IMR-90 (cell line): Measurements from ENCODE around the gene TDRD7. TPM values are rescaled to one million over a fixed set of nuclear protein-coding genes. Genes with fewer than 3 reads are reported as not detected.
A peak's percentile ranks its signal among the peaks of the same experiment; 100 is the strongest.

Experiments
- ATAC-seq: fragments of 200-7000 bp; cut with Tn5 transposase; 2 replicates; pipeline ENCODE4 v1.9.1; 2020; ENCODE audit warnings: low read depth, mild to moderate bottlenecking, moderate library complexity
- BruUV-seq: library from RNA; stranded (reverse); fragments of 400-500 nt; replicated peaks from 2 replicates; lab custom pipeline; 2021; lab: Mats Ljungman, UMichigan
- CTCF ChIA-PET: fragments of 300-600 bp; formaldehyde crosslinking; extraction: SDS; loops from one replicate; lab custom pipeline; 2021; ENCODE audit warnings: antibody characterized with exemption; lab: Yijun Ruan, JAX
- POLR2A ChIA-PET: fragments of 300-600 bp; sonication (Branson Sonifier 250); formaldehyde crosslinking; loops from one replicate; lab custom pipeline; 2022; ENCODE audit warnings: antibody characterized with exemption; ENCODE audit not compliant: unreplicated experiment; lab: Charles Lee
- DNase-seq: peaks from one replicate; pipeline ENCODE4 v3.0.0; 2013
- H2AFZ ChIP-seq: replicated peaks from 2 replicates; pipeline ENCODE3; 2013; ENCODE audit warnings: low read length, mild to moderate bottlenecking; ENCODE audit not compliant: poor library complexity
- H2AK5ac ChIP-seq: 2 replicates; pipeline ENCODE4 v1.6.1; 2013; ENCODE audit warnings: low read depth, low read length, inconsistent platforms
- H2AK9ac ChIP-seq: replicated peaks from 2 replicates; pipeline ENCODE3; 2013; ENCODE audit warnings: mild to moderate bottlenecking, low read depth, low read length, moderate library complexity; ENCODE audit not compliant: poor library complexity
- H2BK120ac ChIP-seq: 2 replicates; pipeline ENCODE4 v1.6.1; 2013; ENCODE audit warnings: low read depth, low read length, inconsistent platforms
- H2BK15ac ChIP-seq: 3 replicates; pipeline ENCODE4 v1.6.1; 2013; ENCODE audit warnings: low read depth, low read length, inconsistent platforms
- H2BK20ac ChIP-seq: 2 replicates; pipeline ENCODE4 v1.6.1; 2013; ENCODE audit warnings: low read depth, mild to moderate bottlenecking, inconsistent platforms, low read length, moderate library complexity
- H2BK5ac ChIP-seq: 2 replicates; pipeline ENCODE4 v1.6.1; 2013; ENCODE audit warnings: mild to moderate bottlenecking, low read depth, low read length, inconsistent platforms; ENCODE audit not compliant: poor library complexity, severe bottlenecking
- H3K14ac ChIP-seq: replicated peaks from 2 replicates; pipeline ENCODE4 v1.6.1; 2013; ENCODE audit warnings: low read depth, low read length, inconsistent platforms
- H3K18ac ChIP-seq: 2 replicates; pipeline ENCODE4 v1.6.1; 2013; ENCODE audit warnings: low read depth, low read length, control low read depth
- H3K23ac ChIP-seq: 2 replicates; pipeline ENCODE4 v1.6.1; 2013; ENCODE audit warnings: low read depth, low read length, inconsistent platforms
- H3K27ac ChIP-seq: 2 replicates; pipeline ENCODE4 v1.5.1; 2013; ENCODE audit warnings: mild to moderate bottlenecking, control low read depth, low read length; ENCODE audit not compliant: insufficient read depth
- H3K27me3 ChIP-seq: 2 replicates; pipeline ENCODE4 v1.6.1; 2013; ENCODE audit warnings: low read length; ENCODE audit not compliant: control insufficient read depth, insufficient read depth
- H3K36me3 ChIP-seq: 2 replicates; pipeline ENCODE4 v1.6.1; 2013; ENCODE audit warnings: low read length, mixed read lengths; ENCODE audit not compliant: control insufficient read depth, insufficient read depth
- H3K4ac ChIP-seq: 2 replicates; pipeline ENCODE4 v1.6.1; 2013; ENCODE audit warnings: low read depth, low read length, inconsistent platforms
- H3K4me1 ChIP-seq: 2 replicates; pipeline ENCODE4 v1.6.1; 2013; ENCODE audit warnings: low read length, mixed read lengths; ENCODE audit not compliant: control insufficient read depth, insufficient read depth
- H3K4me2 ChIP-seq: 2 replicates; pipeline ENCODE4 v1.6.1; 2013; ENCODE audit warnings: low read depth, mild to moderate bottlenecking, control low read depth, low read length, moderate library complexity
- H3K4me3 ChIP-seq: 2 replicates; pipeline ENCODE4 v1.5.1; 2013; ENCODE audit warnings: low read depth, mild to moderate bottlenecking, control low read depth, low read length, moderate library complexity; ENCODE audit not compliant: insufficient read depth
- H3K56ac ChIP-seq: 2 replicates; pipeline ENCODE4 v1.6.1; 2013; ENCODE audit warnings: low read length, inconsistent platforms; ENCODE audit not compliant: insufficient read depth; ENCODE audit errors: extremely low read depth
- H3K79me1 ChIP-seq, 2 experiments: 2 replicates each; pipeline ENCODE4 v1.6.1; 2013; ENCODE audit warnings: low read length in 2 of 2, inconsistent platforms in 1 of 2, low read depth in 1 of 2
- H3K9ac ChIP-seq: 2 replicates; pipeline ENCODE4 v1.6.1; 2013; ENCODE audit warnings: low read depth, low read length, control low read depth
- H3K9me1 ChIP-seq: 2 replicates; pipeline ENCODE4 v1.6.1; 2013; ENCODE audit warnings: low read length, inconsistent platforms; ENCODE audit not compliant: insufficient read depth
- H3K9me3 ChIP-seq: 2 replicates; pipeline ENCODE4 v1.6.1; 2013; ENCODE audit warnings: low read length; ENCODE audit not compliant: control insufficient read depth, insufficient read depth
- H4K20me1 ChIP-seq: 2 replicates; pipeline ENCODE4 v1.6.1; 2013; ENCODE audit warnings: low read length, inconsistent platforms; ENCODE audit not compliant: insufficient read depth
- H4K5ac ChIP-seq: 2 replicates; pipeline ENCODE4 v1.6.1; 2013; ENCODE audit warnings: mild to moderate bottlenecking, low read depth, low read length, control low read depth
- H4K8ac ChIP-seq, 2 experiments: 2 replicates each; pipeline ENCODE4 v1.6.1; 2013; ENCODE audit warnings: low read depth in 2 of 2, low read length in 2 of 2, control low read depth in 1 of 2, inconsistent platforms in 1 of 2
- H4K91ac ChIP-seq: 2 replicates; pipeline ENCODE4 v1.6.1; 2013; ENCODE audit warnings: low read depth, low read length, inconsistent platforms; ENCODE audit not compliant: insufficient read depth
- BHLHE40 ChIP-seq: fragments of 150-350 bp; IDR thresholded peaks from 2 replicates; pipeline ENCODE4 v1.6.1; 2016; ENCODE audit warnings: mild to moderate bottlenecking, low read depth, low read length
- CEBPB ChIP-seq: IDR thresholded peaks from 2 replicates; pipeline ENCODE4 v1.6.1; 2012; ENCODE audit warnings: low read depth, low read length, improper control_type of control experiment
- CHD1 ChIP-seq: IDR thresholded peaks from 2 replicates; pipeline ENCODE4 v1.6.1; 2012; ENCODE audit warnings: low read depth, low read length, improper control_type of control experiment
- CTCF ChIP-seq: conservative IDR thresholded peaks from 2 replicates; pipeline ENCODE4 v1.5.1; 2012; ENCODE audit warnings: mild to moderate bottlenecking, low read depth, low read length, improper control_type of control experiment
- ELK1 ChIP-seq: fragments of 150-350 bp; IDR thresholded peaks from 2 replicates; pipeline ENCODE4 v1.6.1; 2016; ENCODE audit warnings: low read depth, mild to moderate bottlenecking, low read length, moderate library complexity, borderline replicate concordance
- FOS ChIP-seq: fragments of 150-350 bp; IDR thresholded peaks from 2 replicates; pipeline ENCODE4 v1.6.1; 2016; ENCODE audit warnings: low read depth, low read length
- MAFK ChIP-seq: IDR thresholded peaks from 2 replicates; pipeline ENCODE4 v1.6.1; 2012; ENCODE audit warnings: low read depth, low read length, improper control_type of control experiment
- MAZ ChIP-seq: IDR thresholded peaks from 2 replicates; pipeline ENCODE4 v1.6.1; 2012; ENCODE audit warnings: low read depth, mild to moderate bottlenecking, low read length, improper control_type of control experiment, moderate library complexity, borderline replicate concordance
- MXI1 ChIP-seq: IDR thresholded peaks from 2 replicates; pipeline ENCODE4 v1.6.1; 2012; ENCODE audit warnings: low read depth, mild to moderate bottlenecking, low read length, moderate library complexity, borderline replicate concordance
- NFE2L2 ChIP-seq: fragments of 150-350 bp; IDR thresholded peaks from 2 replicates; pipeline ENCODE4 v1.6.1; 2016; ENCODE audit warnings: low read depth, mild to moderate bottlenecking, low read length
- POLR2A ChIP-seq: IDR thresholded peaks from 2 replicates; pipeline ENCODE4 v1.6.1; 2012; ENCODE audit warnings: mild to moderate bottlenecking, low read depth, low read length
- RAD21 ChIP-seq: IDR thresholded peaks from 2 replicates; pipeline ENCODE4 v1.6.1; 2012; ENCODE audit warnings: low read length, improper control_type of control experiment
- RCOR1 ChIP-seq: IDR thresholded peaks from 2 replicates; pipeline ENCODE4 v1.6.1; 2012; ENCODE audit warnings: mild to moderate bottlenecking, low read length, improper control_type of control experiment; ENCODE audit not compliant: insufficient replicate concordance
- RFX5 ChIP-seq: IDR thresholded peaks from 2 replicates; pipeline ENCODE4 v1.8.0; 2012; ENCODE audit warnings: low read depth, mild to moderate bottlenecking, low read length, moderate library complexity
- SMC3 ChIP-seq: fragments of 150-350 bp; IDR thresholded peaks from 2 replicates; pipeline ENCODE4 v1.6.1; 2016; ENCODE audit warnings: low read depth, mild to moderate bottlenecking, antibody characterized with exemption, low read length, moderate library complexity
- USF2 ChIP-seq: fragments of 150-350 bp; IDR thresholded peaks from 2 replicates; pipeline ENCODE4 v1.6.1; 2017; ENCODE audit warnings: mild to moderate bottlenecking, antibody characterized with exemption, low read length, low read depth
- WGBS, 2 experiments: methylation state at CpG; one replicate each; pipeline versions ENCODE4 v1.1.5 to v1.1.7; 2013; ENCODE audit warnings: missing lambda C conversion rate in 2 of 2; ENCODE audit not compliant: insufficient read length in 1 of 2; ENCODE audit errors: extremely low coverage in 2 of 2; 5-methylcytosine and 5-hydroxymethylcytosine counted together
- dilution Hi-C: fragments of 300-500 bp; cut with HindIII; formaldehyde crosslinking; loops from one replicate; pipeline ENCODE4 v1.14.3; 2018; ENCODE audit warnings: low sequenced_read_pairs; ENCODE audit not compliant: unreplicated experiment
- in situ Hi-C: fragments of 300-500 bp; cut with MboI; formaldehyde crosslinking; loops from 3 replicates; pipeline ENCODE4 v1.14.3; 2019; ENCODE audit warnings: low sequenced_read_pairs, inconsistent platforms, mixed read lengths
- intact Hi-C: fragments of 100-400 bp; cut with micrococcal nuclease; formaldehyde crosslinking; loops from 2 replicates; pipeline ENCODE4 v1.10.0; 2022
- polyA plus RNA-seq, 3 experiments: library from polyadenylated mRNA; depleted of rRNA; stranded (reverse); fragments of >200 nt; gene quantifications; 2 replicates each; pipeline ENCODE4 v1.2.3, GENCODE V29; 2012; ENCODE audit warnings: low replicate concordance in 1 of 3
- total RNA-seq: library from RNA; depleted of rRNA; stranded (reverse); fragments of >200 nt; gene quantifications from 2 replicates; pipeline ENCODE4 v1.2.3, GENCODE V29; 2012

TDRD7 gene
- total and polyA plus RNA-seq, 2 of the 4 experiments (the other 2 are of a cell fraction): 4.4 to 9.7 TPM

- CTCF ChIA-PET: interaction anchor here (0.8 to 1.0 kb wide), 3 partner anchors 12 to 15 kb away, joined by 3 to 4 read pairs (median 3); no protein-coding TSS in a partner anchor
- H3K79me1 ChIP-seq: 0 out of 4 replicates have a peak, but pooled peaks cover 0 to 3% of the 10 kb centered on the region in 2 experiments
- BruUV-seq: no TSS peak
- H2AK9ac ChIP-seq: no peak overlapping the region
- H2BK20ac ChIP-seq: peak overlapping the region; percentile 5; the same call in 1 of the 2 replicates
- in situ Hi-C loops: no loop called here
- peak overlapping the region; percentile 2; the same call in 1 of the 2 replicates for H2AK5ac ChIP-seq
- H4K8ac ChIP-seq: no peak overlapping the region
- intact Hi-C loops: no loop called here
- H3K23ac ChIP-seq: peak overlapping the region; percentile 84; the same call in 1 of the 2 replicates
- no peak overlapping the region; the same call in 1 of the 2 replicates for H3K18ac ChIP-seq
- H3K4me2 ChIP-seq: no peak overlapping the region
- no peak overlapping the region for H2AFZ ChIP-seq
- 0 out of 2 replicates have a peak overlapping the region, but pooled peaks have one; percentile 36 for H3K14ac ChIP-seq
- peak overlapping the region; percentile 15; the same call in 1 of the 3 replicates for H2BK15ac ChIP-seq
- H3K56ac ChIP-seq: no peak overlapping the region
- H2BK120ac ChIP-seq: no peak overlapping the region
- H3K4ac ChIP-seq: 0 out of 2 replicates have a peak overlapping the region, but pooled peaks have one; percentile 32
- DNase-seq (no peak), ATAC-seq (no peak)
- H3K9ac ChIP-seq: no peak overlapping the region
- H4K20me1 ChIP-seq: no peaks in the 10 kb centered on the region
- no peaks in the 10 kb centered on the region for H3K36me3 ChIP-seq
- H3K9me3 ChIP-seq: no peaks in the 10 kb centered on the region
- TF ChIP-seq NFE2L2 (no peak), BHLHE40 (no peak), MXI1 (no peak), ELK1 (no peak), MAFK (no peak), MAZ (no peak), CHD1 (no peak), RFX5 (no peak), SMC3 (no peak), POLR2A (no peak), RAD21 (no peak), RCOR1 (no peak), CTCF (no peak), CEBPB (no peak), FOS (no peak), USF2 (no peak)
- H3K27ac ChIP-seq: no peak overlapping the region
- H3K27me3 ChIP-seq: peaks cover 23% of the 10 kb centered on the region
- peaks cover 18% of the 10 kb centered on the region; the same call in 1 of the 2 replicates for H3K4me1 ChIP-seq
- POLR2A ChIA-PET: no interaction called here
- no peak overlapping the region; the same call in 1 of the 2 replicates for H4K91ac ChIP-seq
- dilution Hi-C loops: no loop called here
- H4K5ac ChIP-seq: no peak overlapping the region
- no peak overlapping the region for H2BK5ac ChIP-seq
- no peaks in the 10 kb centered on the region for H3K9me1 ChIP-seq
- no CpG with 5 or more reads among the region's 1 CpG for WGBS, 2 experiments
- H3K4me3 ChIP-seq: no peak overlapping the region
Observed at GRCh38 chr9:97503862-97504210, 91.9 kb downstream of the TDRD7 start.
